Osteoblast (primary cell): ENCODE measurements around the gene SETD2. TPM values are rescaled to one million over a fixed set of nuclear protein-coding genes. Genes with fewer than 3 reads are reported as not detected.

Experiments
- DNase-seq: peaks from one replicate; pipeline ENCODE4 v3.0.0; 2011; ENCODE audit warnings: low spot score, mixed read lengths; ENCODE audit not compliant: insufficient read length; ENCODE audit errors: missing footprints
- H2AFZ ChIP-seq: 2 replicates; pipeline ENCODE4 v1.6.0; 2011; ENCODE audit warnings: mild to moderate bottlenecking, low read length
- H3K27ac ChIP-seq: 2 replicates; pipeline ENCODE4 v1.5.1; 2011; ENCODE audit warnings: mild to moderate bottlenecking, low read depth, low read length, moderate library complexity
- H3K27me3 ChIP-seq: 2 replicates; pipeline ENCODE4 v1.6.0; 2012; ENCODE audit warnings: mild to moderate bottlenecking, control low read depth, inconsistent platforms, low read length, moderate library complexity; ENCODE audit not compliant: insufficient read depth
- H3K36me3 ChIP-seq: 2 replicates; pipeline ENCODE4 v1.5.1; 2011; ENCODE audit warnings: mild to moderate bottlenecking, low read length, control low read depth, moderate library complexity; ENCODE audit not compliant: insufficient read depth
- H3K4me1 ChIP-seq: 2 replicates; pipeline ENCODE4 v1.5.1; 2011; ENCODE audit warnings: mild to moderate bottlenecking, low read length, control low read depth, moderate library complexity; ENCODE audit not compliant: insufficient read depth
- H3K4me2 ChIP-seq: 2 replicates; pipeline ENCODE4 v1.6.0; 2011; ENCODE audit warnings: mild to moderate bottlenecking, low read length; ENCODE audit not compliant: insufficient read depth
- H3K4me3 ChIP-seq: fragments of 200-600 bp; sonication (generic); 3 replicates; pipeline ENCODE4 v1.5.1; 2012; ENCODE audit warnings: mild to moderate bottlenecking, low read length, inconsistent platforms; ENCODE audit not compliant: insufficient read depth
- H3K79me2 ChIP-seq: 2 replicates; pipeline ENCODE4 v1.6.0; 2012; ENCODE audit warnings: mild to moderate bottlenecking, low read length, control low read depth, inconsistent platforms; ENCODE audit not compliant: insufficient read depth
- H3K9me3 ChIP-seq: 2 replicates; pipeline ENCODE4 v1.5.1; 2011; ENCODE audit warnings: low read depth, low read length, control low read depth
- H4K20me1 ChIP-seq: 2 replicates; pipeline ENCODE4 v1.6.0; 2012; ENCODE audit warnings: mild to moderate bottlenecking, low read length, control low read depth; ENCODE audit not compliant: insufficient read depth
- total RNA-seq: library from RNA; depleted of rRNA; stranded (reverse); fragments of >200 nt; gene quantifications from 2 replicates; pipeline ENCODE4 v1.2.3, GENCODE V29; 2012
- TF ChIP-seq, protein P1 (sequence below): IDR thresholded peaks from 2 replicates; pipeline ENCODE4 v1.5.1; 2011; ENCODE audit warnings: mild to moderate bottlenecking, low read depth, low read length, moderate library complexity; ENCODE audit errors: extremely low read depth

Gene SETD2
- total RNA-seq, 1 donor: 39.8 TPM

DNA sequence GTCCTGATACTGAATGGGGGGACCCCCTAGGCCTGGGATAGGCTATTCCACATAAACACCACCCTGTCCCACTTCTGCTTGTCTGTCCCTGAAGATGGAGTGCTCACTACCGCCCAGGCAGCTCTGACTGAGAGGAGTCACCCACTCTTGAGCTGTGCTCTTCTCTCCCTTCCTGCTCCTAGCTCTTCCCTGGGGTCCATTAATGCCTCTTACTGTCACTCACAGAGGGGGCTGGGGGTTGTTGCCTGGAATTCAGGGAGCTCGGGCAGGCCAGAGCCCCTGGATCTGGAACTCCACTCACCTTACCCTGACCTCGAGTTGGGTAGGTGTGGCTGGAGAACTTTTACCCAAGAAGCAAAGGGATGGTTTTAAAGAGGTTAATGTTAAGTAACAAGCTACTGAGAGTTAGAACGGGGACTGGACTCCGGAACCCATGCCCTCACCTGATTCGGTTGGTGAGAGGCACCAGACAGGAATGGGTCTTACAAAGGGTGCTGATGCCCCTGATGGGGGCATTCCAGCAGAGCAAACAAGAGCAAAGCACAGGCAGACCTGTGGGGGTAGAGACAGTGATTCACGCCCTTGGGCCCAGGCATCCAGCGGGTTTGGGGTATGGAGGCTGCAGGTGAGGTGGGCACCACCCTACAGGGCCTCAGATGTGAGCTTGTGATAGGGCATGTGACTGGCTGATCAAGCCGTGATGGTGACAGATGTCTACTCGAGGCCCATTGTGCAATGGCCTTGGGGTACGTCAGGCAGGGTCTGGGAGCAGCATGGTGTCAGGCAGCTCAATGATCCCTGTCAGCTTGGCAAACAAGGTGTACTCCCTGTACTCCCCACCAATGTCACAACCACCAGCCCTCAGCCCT lies 179.1 kb downstream of the SETD2 start:
- Histone ChIP-seq H4K20me1 (no peaks in the 10 kb centered on the region), H3K27me3 (no peaks in the 10 kb centered on the region), H3K79me2 (no peaks in the 10 kb centered on the region)

DNA sequence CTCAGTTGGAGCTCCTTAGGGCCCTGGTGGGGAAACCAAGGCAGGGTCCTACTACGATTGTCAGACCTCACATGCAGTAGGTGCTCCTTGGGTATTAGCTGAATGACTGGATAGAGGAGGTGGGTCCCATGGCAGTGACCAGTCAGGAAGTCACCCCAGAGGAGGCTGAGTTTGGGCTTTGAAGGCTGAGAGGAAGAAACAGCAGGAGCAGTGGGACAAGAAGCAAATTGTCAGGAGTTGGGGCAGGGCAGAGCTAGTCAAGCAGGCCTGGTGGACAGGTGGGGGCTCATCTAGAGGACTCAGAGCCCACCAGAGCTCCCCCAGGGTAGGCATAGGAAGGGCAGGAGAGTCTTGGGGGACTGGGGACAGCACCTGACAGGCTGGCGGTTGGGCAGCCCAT lies 181.4 kb downstream of the SETD2 start:
- Histone ChIP-seq H3K27me3 (no peaks in the 10 kb centered on the region), H3K4me2 (no peak overlapping the region), H2AFZ (no peak overlapping the region), H3K36me3 (no peaks in the 10 kb centered on the region), H3K4me3 (no peak overlapping the region), H4K20me1 (no peaks in the 10 kb centered on the region), H3K4me1 (peaks cover 4% of the 10 kb centered on the region), H3K27ac (no peak overlapping the region), H3K9me3 (no peaks in the 10 kb centered on the region), H3K79me2 (no peaks in the 10 kb centered on the region)
- TF ChIP-seq, protein P1, sequence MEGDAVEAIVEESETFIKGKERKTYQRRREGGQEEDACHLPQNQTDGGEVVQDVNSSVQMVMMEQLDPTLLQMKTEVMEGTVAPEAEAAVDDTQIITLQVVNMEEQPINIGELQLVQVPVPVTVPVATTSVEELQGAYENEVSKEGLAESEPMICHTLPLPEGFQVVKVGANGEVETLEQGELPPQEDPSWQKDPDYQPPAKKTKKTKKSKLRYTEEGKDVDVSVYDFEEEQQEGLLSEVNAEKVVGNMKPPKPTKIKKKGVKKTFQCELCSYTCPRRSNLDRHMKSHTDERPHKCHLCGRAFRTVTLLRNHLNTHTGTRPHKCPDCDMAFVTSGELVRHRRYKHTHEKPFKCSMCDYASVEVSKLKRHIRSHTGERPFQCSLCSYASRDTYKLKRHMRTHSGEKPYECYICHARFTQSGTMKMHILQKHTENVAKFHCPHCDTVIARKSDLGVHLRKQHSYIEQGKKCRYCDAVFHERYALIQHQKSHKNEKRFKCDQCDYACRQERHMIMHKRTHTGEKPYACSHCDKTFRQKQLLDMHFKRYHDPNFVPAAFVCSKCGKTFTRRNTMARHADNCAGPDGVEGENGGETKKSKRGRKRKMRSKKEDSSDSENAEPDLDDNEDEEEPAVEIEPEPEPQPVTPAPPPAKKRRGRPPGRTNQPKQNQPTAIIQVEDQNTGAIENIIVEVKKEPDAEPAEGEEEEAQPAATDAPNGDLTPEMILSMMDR: no peak
- DNase-seq: peak; percentile 90

More for the DNA sequence above, 179.1 kb downstream of the SETD2 start:
- DNase-seq: peak; percentile 69
- H3K4me3 ChIP-seq: no peak overlapping the region
- no peak overlapping the region for H2AFZ ChIP-seq
- no peaks in the 10 kb centered on the region for H3K9me3 ChIP-seq
- no peak overlapping the region for H3K27ac ChIP-seq
- H3K4me1 ChIP-seq: no peaks in the 10 kb centered on the region
- H3K4me2 ChIP-seq: no peak overlapping the region
- no peaks in the 10 kb centered on the region for H3K36me3 ChIP-seq
- TF ChIP-seq, protein P1: no peak

DNA sequence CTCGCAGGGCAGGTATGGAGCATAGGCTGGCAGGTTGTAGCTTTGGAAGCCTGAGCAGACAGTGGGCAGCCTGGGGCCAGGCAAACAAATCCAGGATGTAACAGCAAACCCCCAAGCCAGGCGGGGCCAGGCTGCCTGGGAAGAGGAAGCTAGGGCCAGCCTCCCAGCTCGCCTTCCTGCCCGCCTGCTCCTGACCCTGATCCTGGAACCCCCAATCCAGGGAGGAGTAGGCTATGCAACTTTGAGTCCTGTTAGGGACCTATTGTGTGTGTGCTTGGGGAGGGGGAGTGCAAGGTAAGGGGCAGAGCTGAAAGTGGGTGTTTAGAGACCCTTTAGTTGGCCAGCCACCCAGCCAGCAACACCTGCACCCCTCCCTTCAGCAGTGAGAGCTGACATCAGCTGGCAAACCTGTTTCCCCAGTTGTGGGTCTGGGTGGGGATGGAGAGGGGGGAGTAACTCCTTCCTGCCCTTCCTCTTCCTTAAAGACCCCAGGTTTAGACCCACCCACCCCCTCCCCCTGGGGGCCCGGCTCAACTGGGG lies 181.9 kb downstream of the SETD2 start:
- H4K20me1 ChIP-seq: no peaks in the 10 kb centered on the region
- no peaks in the 10 kb centered on the region for H3K9me3 ChIP-seq
- no peak overlapping the region for H3K4me3 ChIP-seq
- TF ChIP-seq, protein P1: no peak
- H3K36me3 ChIP-seq: no peaks in the 10 kb centered on the region
- H2AFZ ChIP-seq: no peak overlapping the region
- H3K4me2 ChIP-seq: no peak overlapping the region
- no peaks in the 10 kb centered on the region for H3K79me2 ChIP-seq
- H3K27me3 ChIP-seq: no peaks in the 10 kb centered on the region
- no peak overlapping the region for H3K27ac ChIP-seq
- H3K4me1 ChIP-seq: peaks cover 4% of the 10 kb centered on the region
- DNase-seq: peak; percentile 59

DNA sequence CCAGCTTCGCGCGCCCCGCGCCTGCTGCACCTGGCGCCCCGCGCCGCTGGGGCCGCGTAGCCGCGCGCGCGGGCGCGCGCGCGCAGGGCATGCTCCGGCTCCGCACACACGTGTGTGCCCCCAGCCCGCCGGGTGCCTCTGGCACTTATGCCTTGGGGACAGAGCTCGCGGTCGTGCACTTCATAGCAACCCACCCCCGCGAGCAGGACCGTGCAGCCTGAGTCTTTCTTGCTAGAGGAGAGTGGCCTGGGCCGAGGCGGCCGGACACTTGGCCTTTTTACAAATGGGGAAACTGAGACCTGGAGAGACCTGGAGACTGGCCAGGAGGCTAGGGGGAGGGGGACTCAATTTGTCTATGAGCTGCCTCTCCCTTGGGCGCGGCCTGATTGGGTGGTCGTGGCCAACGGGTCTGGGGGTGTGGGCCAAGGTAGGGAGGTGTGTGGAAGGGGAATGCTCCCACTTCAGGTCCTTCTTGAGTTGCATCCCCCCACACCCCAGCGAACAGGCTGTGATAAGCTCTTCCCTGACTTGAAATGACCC lies 183.9 kb downstream of the SETD2 start:
- no peak overlapping the region for H3K27ac ChIP-seq
- peak; percentile 86 for DNase-seq
- no peaks in the 10 kb centered on the region for H3K27me3 ChIP-seq
- peak overlapping the region; percentile 92 for H3K4me2 ChIP-seq
- H3K36me3 ChIP-seq: no peaks in the 10 kb centered on the region
- H2AFZ ChIP-seq: peak overlapping the region; percentile 60
- H3K79me2 ChIP-seq: peaks cover 11% of the 10 kb centered on the region
- no peaks in the 10 kb centered on the region for H3K9me3 ChIP-seq
- TF ChIP-seq, protein P1: no peak
- peaks cover 4% of the 10 kb centered on the region for H3K4me1 ChIP-seq
- H3K4me3 ChIP-seq: peak overlapping the region; percentile 83
- peaks cover under 1% of the 10 kb centered on the region for H4K20me1 ChIP-seq
